NCI-H774 (cell line): Measurements from ENCODE around the gene PDZD2.
"Not testable (repeated sequence)": the region's sequence is repeated elsewhere in the genome, so short reads cannot be mapped to it uniquely, and the experiment has no call there.

ENCODE experiments used
- DNase-seq: peaks from one replicate; lab custom pipeline; 2025; lab: John Stamatoyannopoulos, UW

PDZD2 gene

GRCh38 chr5:31934156-31934555 is 295.2 kb downstream of the PDZD2 start:
- no peak for DNase-seq

GRCh38 chr5:31935496-31936369 is 296.8 kb downstream of the PDZD2 start:
- DNase-seq, result no peak

GRCh38 chr5:31936683-31937082 is 297.8 kb downstream of the PDZD2 start:
- DNase-seq, result no peak

- no peak for DNase-seq
Observed at GRCh38 chr5:31937226-31937625, 298.3 kb downstream of the PDZD2 start.

- no peak for DNase-seq
Observed at GRCh38 chr5:31937703-31938102, 298.8 kb downstream of the PDZD2 start.

- no peak for DNase-seq
Observed at GRCh38 chr5:31939151-31939550, 300.2 kb downstream of the PDZD2 start.

GRCh38 chr5:31941151-31941755 is 302.3 kb downstream of the PDZD2 start:
- DNase-seq, result no peak

- DNase-seq, result no peak
Observed at GRCh38 chr5:31942546-31942945, 303.6 kb downstream of the PDZD2 start.

GRCh38 chr5:31944684-31945445 is 305.9 kb downstream of the PDZD2 start:
- DNase-seq, result peak; percentile 82

- DNase-seq, result no peak
Observed at GRCh38 chr5:31948006-31948405, 309.1 kb downstream of the PDZD2 start.

- DNase-seq, result no peak
Observed at GRCh38 chr5:31952067-31952466, 313.1 kb downstream of the PDZD2 start.

- no peak for DNase-seq
Observed at GRCh38 chr5:31954091-31954490, 315.2 kb downstream of the PDZD2 start.

- no peak for DNase-seq
Observed at GRCh38 chr5:31957151-31957550, 318.2 kb downstream of the PDZD2 start.

- DNase-seq, result no peak
Observed at GRCh38 chr5:31962351-31962751, 323.4 kb downstream of the PDZD2 start.

- no peak for DNase-seq
Observed at GRCh38 chr5:31962871-31963307, 324.0 kb downstream of the PDZD2 start.

GRCh38 chr5:31963358-31964006 is 324.6 kb downstream of the PDZD2 start:
- DNase-seq, result no peak

GRCh38 chr5:31964007-31964360 is 325.1 kb downstream of the PDZD2 start:
- DNase-seq, result no peak

GRCh38 chr5:31965227-31965626 is 326.3 kb downstream of the PDZD2 start:
- no peak for DNase-seq

GRCh38 chr5:31966936-31967335 is 328.0 kb downstream of the PDZD2 start:
- DNase-seq, result no peak

- no peak for DNase-seq
Observed at GRCh38 chr5:31967461-31967860, 328.5 kb downstream of the PDZD2 start.

- DNase-seq, result no peak
Observed at GRCh38 chr5:31972558-31972957, 333.6 kb downstream of the PDZD2 start.

- DNase-seq, result not testable (repeated sequence)
Observed at GRCh38 chr5:31975189-31975612, 336.3 kb downstream of the PDZD2 start.
